ENCODE data around the gene LCN9.

GRCh38 chr9:135665795-135666189, 2.7 kb downstream of the LCN9 start:
- TF ChIP-seq CTCF (IDR thresholded peaks at IDR 0.05; ENCODE audit: insufficient read depth, low read depth, low read length): no peak
- TF ChIP-seq EZH2 (IDR thresholded peaks at IDR 0.05; ENCODE audit: insufficient read depth, low read length): no peak
